HCT116 (cell line): ENCODE data around the gene CDH13. TPM values are rescaled to one million over a fixed set of nuclear protein-coding genes. Genes with fewer than 3 reads are reported as not detected.

Source experiments
- ATAC-seq: fragments of 200-7000 bp; cut with Tn5 transposase; 2 replicates; pipeline ENCODE4 v1.9.1; 2020; ENCODE audit warnings: mild to moderate bottlenecking, moderate library complexity
- BruUV-seq: library from RNA; stranded (reverse); fragments of 400-500 nt; replicated peaks from 2 replicates; lab custom pipeline; 2021; lab: Mats Ljungman, UMichigan
- CTCF ChIA-PET: fragments of 300-600 bp; sonication (Branson Sonifier 250); formaldehyde crosslinking; loops from one replicate; lab custom pipeline; 2021; ENCODE audit warnings: antibody characterized with exemption; lab: Charles Lee
- POLR2A ChIA-PET: fragments of 300-600, 350-600 bp; sonication (Branson Sonifier 250); formaldehyde crosslinking; loops from one replicate; lab custom pipeline; 2021; ENCODE audit warnings: antibody characterized with exemption; lab: Charles Lee
- RAD21 ChIA-PET, 2 experiments: fragments of 300-600 bp; sonication (Branson Sonifier 250); formaldehyde crosslinking; loops; one replicate each; lab custom pipeline; 2023; ENCODE audit warnings: low total read pairs in 2 of 2; ENCODE audit not compliant: uncharacterized antibody in 2 of 2, unreplicated experiment in 2 of 2, low non-redundant PET in 1 of 2; lab: Charles Lee
- DNase-seq: peaks from one replicate; pipeline ENCODE4 v3.0.0-alpha.2; 2010; ENCODE audit warnings: low read depth, low spot score
- H2AFZ ChIP-seq: fragments of 200-600 bp; shearing (Covaris generic), sonication (generic); 2 replicates; pipeline ENCODE4 v1.6.1; 2017; ENCODE audit warnings: low read depth, mixed run types, mixed read lengths, antibody characterized with exemption, low read length; ENCODE audit not compliant: poor library complexity, severe bottlenecking
- H3K27ac ChIP-seq: 2 replicates; pipeline ENCODE4 v1.5.1; 2012; ENCODE audit warnings: low read depth, low read length
- H3K27me3 ChIP-seq: fragments of 200-600 bp; sonication (generic); 2 replicates; pipeline ENCODE4 v1.6.1; 2016; ENCODE audit warnings: mixed run types, low read length, mixed read lengths; ENCODE audit not compliant: insufficient read depth
- H3K36me3 ChIP-seq, 2 experiments: fragments of 200-500 bp in 1 of 2; fragments of 200-600 bp in 1 of 2; sonication (Bioruptor generic) in 1 of 2; sonication (generic) in 1 of 2; 2 replicates each; pipeline versions ENCODE4 v1.5.1 to v1.6.1; 2014 to 2016; ENCODE audit warnings: low read length in 2 of 2, inconsistent platforms in 1 of 2, mixed read lengths in 1 of 2, mixed run types in 1 of 2; ENCODE audit not compliant: insufficient read depth in 2 of 2, control insufficient read depth in 1 of 2
- H3K4me1 ChIP-seq, 2 experiments: fragments of 200-600 bp in 1 of 2; sonication (generic) in 1 of 2; 2 replicates each; pipeline versions ENCODE4 v1.5.1 to v1.6.1; 2012 to 2017; ENCODE audit warnings: low read length in 2 of 2, inconsistent platforms in 1 of 2, mild to moderate bottlenecking in 1 of 2, mixed read lengths in 1 of 2, mixed run types in 1 of 2, moderate library complexity in 1 of 2; ENCODE audit not compliant: insufficient read depth in 2 of 2, control insufficient read depth in 1 of 2
- H3K4me2 ChIP-seq: fragments of 200-600 bp; sonication (generic); 2 replicates; pipeline ENCODE4 v1.6.1; 2017; ENCODE audit warnings: mixed run types, low read length, mixed read lengths
- H3K4me3 ChIP-seq, 2 experiments: fragments of 200-600 bp in 1 of 2; sonication (generic) in 1 of 2; replicated peaks in 1 of 2; 2 replicates each; pipeline ENCODE4 v1.5.1; 2011 to 2016; ENCODE audit warnings: low read length in 2 of 2, control low read depth in 1 of 2, low read depth in 1 of 2, mild to moderate bottlenecking in 1 of 2, mixed read lengths in 1 of 2, mixed run types in 1 of 2
- H3K79me2 ChIP-seq: fragments of 200-600 bp; sonication (generic); 2 replicates; pipeline ENCODE4 v1.6.1; 2017; ENCODE audit warnings: mild to moderate bottlenecking, mixed run types, low read length, moderate library complexity, mixed read lengths; ENCODE audit not compliant: insufficient read depth
- H3K9ac ChIP-seq: fragments of 200-600 bp; sonication (generic); 2 replicates; pipeline ENCODE4 v1.6.1; 2016; ENCODE audit warnings: low read length, mixed read lengths
- H3K9me2 ChIP-seq: fragments of 200-600 bp; sonication (generic), shearing (Covaris generic); 2 replicates; pipeline ENCODE4 v1.6.1; 2017; ENCODE audit warnings: mixed run types, mild to moderate bottlenecking, moderate library complexity; ENCODE audit not compliant: insufficient read depth
- H3K9me3 ChIP-seq, 2 experiments: fragments of 200-500 bp in 1 of 2; fragments of 200-600 bp in 1 of 2; sonication (Bioruptor generic) in 1 of 2; sonication (generic) in 1 of 2; 2 replicates each; pipeline ENCODE4 v1.6.1; 2014 to 2017; ENCODE audit warnings: low read length in 2 of 2, mixed read lengths in 2 of 2, inconsistent platforms in 1 of 2, low read depth in 1 of 2, mild to moderate bottlenecking in 1 of 2, mixed run types in 1 of 2, moderate library complexity in 1 of 2; ENCODE audit not compliant: control insufficient read depth in 1 of 2, insufficient read depth in 1 of 2
- H4K20me1 ChIP-seq: fragments of 200-600 bp; sonication (generic), shearing (Covaris generic); 2 replicates; pipeline ENCODE4 v1.6.1; 2017; ENCODE audit warnings: mixed run types, mild to moderate bottlenecking, moderate library complexity; ENCODE audit not compliant: insufficient read depth
- CBX3 ChIP-seq: IDR thresholded peaks from 2 replicates; pipeline ENCODE4 v1.6.1; 2012; ENCODE audit warnings: low read depth
- CTCF ChIP-seq, 3 experiments: fragments of 200-600 bp in 1 of 3; sonication (generic) in 1 of 3; IDR thresholded peaks in 2 of 3; conservative IDR thresholded peaks in 1 of 3; 2 replicates each; pipeline ENCODE4 v1.5.1; 2012 to 2017; ENCODE audit warnings: low read depth in 2 of 3, low read length in 2 of 3, antibody characterized with exemption in 1 of 3, borderline replicate concordance in 1 of 3, control low read depth in 1 of 3, mild to moderate bottlenecking in 1 of 3, mixed read lengths in 1 of 3, mixed run types in 1 of 3, moderate library complexity in 1 of 3; ENCODE audit not compliant: insufficient read depth in 1 of 3
- ELF1 ChIP-seq: IDR thresholded peaks from 2 replicates; pipeline ENCODE4 v1.6.1; 2012; ENCODE audit warnings: low read depth, borderline replicate concordance
- JUND ChIP-seq: IDR thresholded peaks from 2 replicates; pipeline ENCODE4 v1.6.1; 2012
- POLR2AphosphoS5 ChIP-seq: IDR thresholded peaks from 2 replicates; pipeline ENCODE4 v1.6.1; 2011; ENCODE audit warnings: mild to moderate bottlenecking, low read depth, low read length, moderate library complexity
- SRF ChIP-seq: IDR thresholded peaks from 2 replicates; pipeline ENCODE4 v1.6.1; 2012; ENCODE audit warnings: low read depth
- TCF7L2 ChIP-seq: IDR thresholded peaks from 2 replicates; pipeline ENCODE4 v1.7.0; 2011; ENCODE audit warnings: borderline replicate concordance, inconsistent platforms; ENCODE audit not compliant: insufficient read depth, insufficient read length; ENCODE audit errors: extremely low read depth
- YY1 ChIP-seq: IDR thresholded peaks from 2 replicates; pipeline ENCODE4 v1.6.1; 2011; ENCODE audit warnings: low read length, low read depth, moderate library complexity, mild to moderate bottlenecking; ENCODE audit not compliant: insufficient replicate concordance; ENCODE audit errors: extremely low read depth
- ZFX ChIP-seq: fragments of 450-650 bp; IDR thresholded peaks from 2 replicates; pipeline ENCODE4 v1.6.1; 2017
- intact Hi-C: fragments of 100-400 bp; cut with micrococcal nuclease; formaldehyde crosslinking; loops from 2 replicates; pipeline ENCODE4 v1.10.0; 2022
- total RNA-seq: library from RNA; stranded (reverse); gene quantifications from one replicate; pipeline ENCODE4 v1.2.1, GENCODE V29; 2021; ENCODE audit not compliant: unreplicated experiment
- TF ChIP-seq, protein P1 (sequence below): IDR thresholded peaks from 2 replicates; pipeline ENCODE4 v1.6.1; 2012
- TF ChIP-seq, protein P2 (sequence below): IDR thresholded peaks from 2 replicates; pipeline ENCODE4 v1.6.1; 2012; ENCODE audit warnings: low read depth
- TF ChIP-seq, protein P3 (sequence below): IDR thresholded peaks from 2 replicates; pipeline ENCODE4 v1.6.1; 2012

CDH13 gene
- total RNA-seq, 1 experiment from 2014 or later = not detected

GRCh38 chr16:83046664-83047063 is 419.9 kb downstream of the CDH13 start:
- Histone ChIP-seq H3K27ac (no peak overlapping the region), H2AFZ (no peak overlapping the region), H4K20me1 (no peaks in the 10 kb centered on the region), H3K9me3 (peaks cover 7 to 10% of the 10 kb centered on the region in 2 experiments; a peak in 2 of 4 replicates), H3K79me2 (no peaks in the 10 kb centered on the region), H3K27me3 (no peaks in the 10 kb centered on the region), H3K4me2 (no peak overlapping the region), H3K9me2 (no peaks in the 10 kb centered on the region), H3K4me3 (no peak overlapping the region), H3K36me3 (no peaks in the 10 kb centered on the region), H3K4me1 (no peaks in the 10 kb centered on the region), H3K9ac (no peak overlapping the region)
- DNase-seq (no peak), ATAC-seq (no peak)
- ChIA-PET RAD21 (no interaction called here), POLR2A (no interaction called here), CTCF (no interaction called here)
- TF ChIP-seq ZFX = no peak
- TF ChIP-seq JUND = no peak
- TF ChIP-seq CBX3 = no peak
- TF ChIP-seq, protein P1, sequence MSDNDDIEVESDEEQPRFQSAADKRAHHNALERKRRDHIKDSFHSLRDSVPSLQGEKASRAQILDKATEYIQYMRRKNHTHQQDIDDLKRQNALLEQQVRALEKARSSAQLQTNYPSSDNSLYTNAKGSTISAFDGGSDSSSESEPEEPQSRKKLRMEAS = no peak
- TF ChIP-seq, protein P2, sequence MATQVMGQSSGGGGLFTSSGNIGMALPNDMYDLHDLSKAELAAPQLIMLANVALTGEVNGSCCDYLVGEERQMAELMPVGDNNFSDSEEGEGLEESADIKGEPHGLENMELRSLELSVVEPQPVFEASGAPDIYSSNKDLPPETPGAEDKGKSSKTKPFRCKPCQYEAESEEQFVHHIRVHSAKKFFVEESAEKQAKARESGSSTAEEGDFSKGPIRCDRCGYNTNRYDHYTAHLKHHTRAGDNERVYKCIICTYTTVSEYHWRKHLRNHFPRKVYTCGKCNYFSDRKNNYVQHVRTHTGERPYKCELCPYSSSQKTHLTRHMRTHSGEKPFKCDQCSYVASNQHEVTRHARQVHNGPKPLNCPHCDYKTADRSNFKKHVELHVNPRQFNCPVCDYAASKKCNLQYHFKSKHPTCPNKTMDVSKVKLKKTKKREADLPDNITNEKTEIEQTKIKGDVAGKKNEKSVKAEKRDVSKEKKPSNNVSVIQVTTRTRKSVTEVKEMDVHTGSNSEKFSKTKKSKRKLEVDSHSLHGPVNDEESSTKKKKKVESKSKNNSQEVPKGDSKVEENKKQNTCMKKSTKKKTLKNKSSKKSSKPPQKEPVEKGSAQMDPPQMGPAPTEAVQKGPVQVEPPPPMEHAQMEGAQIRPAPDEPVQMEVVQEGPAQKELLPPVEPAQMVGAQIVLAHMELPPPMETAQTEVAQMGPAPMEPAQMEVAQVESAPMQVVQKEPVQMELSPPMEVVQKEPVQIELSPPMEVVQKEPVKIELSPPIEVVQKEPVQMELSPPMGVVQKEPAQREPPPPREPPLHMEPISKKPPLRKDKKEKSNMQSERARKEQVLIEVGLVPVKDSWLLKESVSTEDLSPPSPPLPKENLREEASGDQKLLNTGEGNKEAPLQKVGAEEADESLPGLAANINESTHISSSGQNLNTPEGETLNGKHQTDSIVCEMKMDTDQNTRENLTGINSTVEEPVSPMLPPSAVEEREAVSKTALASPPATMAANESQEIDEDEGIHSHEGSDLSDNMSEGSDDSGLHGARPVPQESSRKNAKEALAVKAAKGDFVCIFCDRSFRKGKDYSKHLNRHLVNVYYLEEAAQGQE = no peak
- TF ChIP-seq, protein P3, sequence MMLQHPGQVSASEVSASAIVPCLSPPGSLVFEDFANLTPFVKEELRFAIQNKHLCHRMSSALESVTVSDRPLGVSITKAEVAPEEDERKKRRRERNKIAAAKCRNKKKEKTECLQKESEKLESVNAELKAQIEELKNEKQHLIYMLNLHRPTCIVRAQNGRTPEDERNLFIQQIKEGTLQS = no peak
- intact Hi-C loops = no loop called here
- no TSS peak for BruUV-seq

DNA sequence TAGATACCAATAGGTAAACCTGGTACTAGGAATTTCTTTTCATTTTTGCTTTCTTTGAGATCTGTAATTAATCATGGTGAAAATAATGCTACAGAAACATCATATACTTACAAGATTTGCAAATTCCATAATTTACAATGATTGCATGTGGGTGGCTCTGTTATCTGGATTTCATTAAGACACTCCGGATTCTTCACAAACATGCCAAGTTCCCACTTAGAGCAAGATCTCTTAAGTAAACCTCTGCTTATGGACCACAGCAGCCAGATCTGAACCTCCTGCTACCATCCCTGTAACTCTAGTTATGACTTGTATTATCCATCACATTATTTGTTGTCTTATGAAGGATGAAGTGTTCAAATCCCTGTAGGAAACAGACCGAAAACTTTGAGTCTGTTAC is 424.7 kb downstream of the CDH13 start:
- Histone ChIP-seq H3K27ac (no peak overlapping the region), H3K9me2 (no peaks in the 10 kb centered on the region), H3K4me2 (no peak overlapping the region), H4K20me1 (no peaks in the 10 kb centered on the region), H3K27me3 (no peaks in the 10 kb centered on the region), H3K4me3 (no peak overlapping the region), H3K36me3 (no peaks in the 10 kb centered on the region; a peak in 1 of 4 replicates), H3K79me2 (no peaks in the 10 kb centered on the region), H3K4me1 (no peaks in the 10 kb centered on the region), H2AFZ (no peak overlapping the region), H3K9ac (no peak overlapping the region), H3K9me3 (peaks cover 11 to 12% of the 10 kb centered on the region in 2 experiments; a peak in 2 of 4 replicates)
- ATAC-seq = no peak
- CTCF ChIA-PET = no interaction called here
- POLR2A ChIA-PET = no interaction called here
- TF ChIP-seq, protein P3 = no peak
- TF ChIP-seq JUND = no peak
- TF ChIP-seq YY1 = no peak
- no peak for TF ChIP-seq ELF1
- TF ChIP-seq SRF = no peak
- no peak for TF ChIP-seq TCF7L2
- TF ChIP-seq CTCF (IDR thresholded peaks at IDR 0.05 in 2 of 3, conservative IDR thresholded peaks at IDR 0.05 in 1 of 3; ENCODE audit: borderline replicate concordance in 1 of 3, insufficient read depth in 1 of 3, low read depth in 2 of 3, low read length in 2 of 3) = no peak
- no peak for TF ChIP-seq POLR2AphosphoS5
- BruUV-seq = no TSS peak
- RAD21 ChIA-PET = no interaction called here
- no peak for DNase-seq
- intact Hi-C loops = no loop called here
